A673 (cell line): ENCODE results near the gene ROR1.

Experiments used
- CTCF ChIP-seq: fragments of 300-800, 200-600 bp; sonication (generic); conservative IDR thresholded peaks from 2 replicates; pipeline ENCODE4 v1.5.1; 2017; ENCODE audit warnings: low read depth, mild to moderate bottlenecking, antibody characterized with exemption, low read length, moderate library complexity, mixed read lengths
- EZH2 ChIP-seq: fragments of 200-600 bp; sonication (generic); IDR thresholded peaks from 2 replicates; pipeline ENCODE4 v1.6.1; 2017; ENCODE audit warnings: borderline replicate concordance, low read depth, mild to moderate bottlenecking, mixed read lengths, antibody characterized with exemption, low read length; ENCODE audit not compliant: poor library complexity, severe bottlenecking

GRCh38 chr1:63868268-63868781 lies 94.5 kb downstream of the ROR1 start:
- no peak for TF ChIP-seq CTCF
- TF ChIP-seq EZH2, result no peak
